NCI-H2196 treated with DMSO at 0.1 percent for 48 hours (cell line): ENCODE results near the gene ADGRF5.

Experiments used
- DNase-seq: peaks from one replicate; lab custom pipeline; 2025; ENCODE audit not compliant: unreplicated experiment; lab: John Stamatoyannopoulos, UW

Gene ADGRF5

GRCh38 chr6:46932526-46933319 lies 11.0 kb upstream of the ADGRF5 start:
- DNase-seq, result no peak

DNA sequence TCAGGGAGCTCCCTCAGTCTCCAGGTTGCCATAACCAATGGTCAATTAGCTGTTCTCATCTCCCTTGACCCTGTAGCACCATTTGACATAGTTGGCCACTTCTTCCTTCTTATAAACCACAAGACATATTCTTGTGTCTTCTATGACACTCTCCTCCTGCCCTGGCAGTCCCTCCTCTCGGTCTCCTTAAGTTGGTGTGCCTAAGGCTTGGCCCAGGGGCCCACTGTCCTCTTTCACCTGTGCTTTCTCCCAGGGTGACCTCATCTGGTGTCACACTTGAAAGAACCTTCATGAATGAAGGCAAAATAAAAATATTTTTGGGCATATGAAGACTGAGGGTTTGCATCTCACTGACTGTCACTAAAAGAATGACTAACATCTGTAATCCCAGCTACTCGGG lies 9.7 kb upstream of the ADGRF5 start:
- no peak for DNase-seq

DNA sequence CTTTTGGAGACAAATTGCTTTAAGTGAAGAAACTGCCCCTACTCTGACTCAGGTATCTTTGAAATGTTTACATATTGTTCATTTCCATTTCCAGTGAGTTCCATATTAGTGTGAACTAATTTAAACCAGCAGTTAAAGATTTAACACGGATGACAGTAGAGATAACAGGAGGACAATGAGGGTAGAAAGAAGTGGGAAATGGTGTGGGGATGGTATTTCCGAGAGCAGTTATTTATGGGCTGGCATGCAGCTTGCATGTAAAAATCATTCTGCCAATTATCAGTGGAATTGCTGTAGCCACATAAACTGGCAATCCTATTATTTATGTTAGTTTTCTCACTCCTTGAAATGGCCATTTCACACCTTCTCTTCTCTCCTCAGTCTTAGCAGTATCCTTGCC lies 8.6 kb upstream of the ADGRF5 start:
- no peak for DNase-seq

GRCh38 chr6:46927066-46927465 lies 5.3 kb upstream of the ADGRF5 start:
- DNase-seq, result no peak

DNA sequence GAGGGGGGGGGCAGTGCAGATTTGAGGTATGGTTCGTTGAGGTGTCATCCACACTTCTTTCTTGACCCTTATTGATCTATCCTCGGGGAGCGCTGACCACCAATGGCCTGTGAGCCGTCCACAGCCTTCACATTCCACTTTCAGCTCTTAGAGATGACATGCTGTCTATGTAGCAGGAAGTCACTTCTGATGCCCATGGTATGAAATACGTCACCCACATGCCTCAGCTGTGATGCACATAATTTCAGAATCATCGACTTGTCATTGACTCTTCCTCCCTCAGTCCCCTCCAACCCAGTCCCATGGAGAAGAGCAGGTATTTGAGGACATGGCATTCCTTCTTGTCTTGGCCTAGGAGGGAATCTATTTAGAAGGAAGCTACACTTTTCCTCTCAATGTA lies 4.7 kb upstream of the ADGRF5 start:
- DNase-seq, result no peak

DNA sequence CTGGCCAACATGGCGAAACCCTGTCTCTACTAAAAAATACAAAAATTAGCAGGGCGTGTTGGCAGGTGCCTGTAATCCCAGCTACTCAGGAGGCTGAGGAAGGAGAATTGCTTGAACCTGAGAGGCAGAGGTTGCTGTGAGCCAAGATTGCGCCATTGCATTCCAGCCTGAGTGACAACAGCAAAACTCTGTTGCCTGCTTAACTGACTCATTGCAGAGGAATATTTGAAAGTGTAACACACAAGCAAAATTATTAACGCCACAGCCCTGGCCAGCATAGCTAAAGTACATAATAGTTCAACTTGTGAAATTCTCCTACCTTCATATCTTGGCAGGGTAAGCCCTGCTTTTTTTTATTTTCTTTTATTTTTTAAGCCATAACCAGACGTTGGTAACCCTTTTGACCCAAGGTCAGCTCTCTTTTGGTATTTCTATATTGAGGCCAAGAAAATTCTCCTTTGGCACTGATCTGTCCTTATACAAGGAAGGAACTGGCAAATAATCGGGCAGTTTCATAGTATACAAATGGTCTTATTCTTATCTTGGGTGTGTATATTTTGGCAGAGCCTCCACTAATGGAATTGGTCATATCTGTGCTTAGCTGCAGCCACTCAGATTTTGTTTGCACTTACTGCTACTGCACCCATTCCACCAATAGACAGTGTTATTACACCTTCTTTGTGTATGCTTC lies 4.0 kb upstream of the ADGRF5 start:
- DNase-seq, result no peak

- no peak for DNase-seq
Observed at GRCh38 chr6:46923476-46923875, 1.7 kb upstream of the ADGRF5 start.

DNA sequence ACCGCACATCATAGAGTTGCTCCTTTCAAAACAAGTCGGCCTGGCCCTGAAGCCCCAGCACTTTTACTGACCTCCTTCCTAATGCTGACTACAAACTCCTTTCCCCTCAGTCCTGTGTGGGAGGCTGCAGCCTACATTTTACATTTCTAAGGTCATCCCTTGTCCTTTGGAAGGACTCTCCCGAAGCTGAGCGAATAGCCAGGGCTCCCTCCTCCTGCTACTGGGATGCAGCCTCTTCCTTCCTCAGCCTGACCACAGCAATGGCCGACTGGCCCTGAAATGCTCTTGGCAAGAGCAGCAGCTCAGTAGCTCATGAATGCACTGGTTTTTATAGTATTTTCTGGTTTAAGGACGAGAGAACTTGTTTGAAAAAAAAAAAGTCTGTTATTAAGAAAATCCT lies 679 bp downstream of the ADGRF5 start:
- no peak for DNase-seq

DNA sequence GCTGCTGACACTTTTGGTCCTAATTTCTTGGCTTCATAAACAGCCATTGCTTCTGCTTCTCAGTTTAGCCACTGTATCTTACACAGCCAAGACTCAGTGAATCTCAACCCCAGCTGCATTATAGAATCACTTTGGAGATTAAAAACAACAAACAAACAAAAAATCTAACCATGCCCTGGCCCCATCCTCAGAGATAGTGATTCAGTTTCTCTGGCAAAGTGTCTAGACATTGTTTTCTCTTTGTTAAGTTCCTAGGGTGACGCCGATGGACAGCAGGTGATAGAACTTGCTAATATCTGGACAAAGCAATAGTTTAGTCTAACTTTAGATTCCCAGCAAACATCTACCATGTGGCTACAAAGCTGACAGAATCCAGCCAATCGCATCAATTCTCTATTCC lies 2.9 kb downstream of the ADGRF5 start:
- DNase-seq, result no peak

DNA sequence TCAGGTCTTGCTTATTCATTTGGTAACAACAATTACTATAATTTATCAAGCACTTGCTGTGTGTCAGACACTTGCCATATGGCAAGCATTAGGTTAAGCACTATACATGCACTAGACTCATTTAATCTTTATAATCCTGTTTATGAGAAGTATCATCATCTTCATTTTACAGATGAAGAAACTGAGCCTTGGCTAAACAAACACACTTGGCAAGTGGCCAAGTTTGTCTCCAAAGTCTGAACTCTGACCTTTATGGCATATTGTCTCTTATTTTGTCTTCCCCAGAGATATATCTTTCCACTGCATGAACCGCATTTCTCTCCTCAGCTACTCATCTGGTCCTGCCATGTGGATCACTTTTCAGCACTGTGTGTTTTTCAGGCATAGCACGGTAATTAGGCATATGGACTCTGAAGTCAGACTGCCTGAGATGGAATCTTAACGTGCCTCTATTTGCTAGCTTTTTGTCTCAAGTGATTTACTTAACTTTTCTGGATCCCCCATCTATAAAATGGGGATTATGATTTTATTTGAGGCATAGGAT lies 4.7 kb downstream of the ADGRF5 start:
- no peak for DNase-seq

- no peak for DNase-seq
Observed at GRCh38 chr6:46915866-46916265, 5.9 kb downstream of the ADGRF5 start.

GRCh38 chr6:46915380-46915779 lies 6.4 kb downstream of the ADGRF5 start:
- no peak for DNase-seq

DNA sequence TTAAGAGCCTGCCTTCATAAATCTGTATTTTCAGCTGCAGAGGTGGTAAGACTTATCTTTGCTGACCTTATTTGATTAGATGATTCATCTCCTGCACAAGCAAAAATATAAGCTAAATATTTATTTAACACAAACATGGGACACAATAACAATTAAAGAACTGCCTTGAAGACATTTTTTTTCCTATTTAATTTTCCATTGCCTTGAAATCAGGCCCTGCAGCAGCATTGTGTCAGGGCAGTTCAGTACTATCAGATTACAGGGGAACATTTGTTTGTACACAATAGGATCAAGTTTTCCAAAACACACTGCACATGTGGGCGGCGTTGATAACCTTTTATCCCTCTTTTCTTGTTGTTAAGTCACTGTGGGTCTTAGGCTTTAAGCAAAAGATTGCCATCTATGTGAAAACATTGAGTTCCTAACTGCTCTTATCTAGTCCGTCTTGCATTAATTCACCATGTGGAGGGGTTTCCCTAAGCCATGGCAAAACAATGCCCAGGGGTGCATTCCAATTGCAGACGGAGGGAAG lies 7.4 kb downstream of the ADGRF5 start:
- no peak for DNase-seq

GRCh38 chr6:46909371-46909770 lies 12.4 kb downstream of the ADGRF5 start:
- DNase-seq, result no peak

DNA sequence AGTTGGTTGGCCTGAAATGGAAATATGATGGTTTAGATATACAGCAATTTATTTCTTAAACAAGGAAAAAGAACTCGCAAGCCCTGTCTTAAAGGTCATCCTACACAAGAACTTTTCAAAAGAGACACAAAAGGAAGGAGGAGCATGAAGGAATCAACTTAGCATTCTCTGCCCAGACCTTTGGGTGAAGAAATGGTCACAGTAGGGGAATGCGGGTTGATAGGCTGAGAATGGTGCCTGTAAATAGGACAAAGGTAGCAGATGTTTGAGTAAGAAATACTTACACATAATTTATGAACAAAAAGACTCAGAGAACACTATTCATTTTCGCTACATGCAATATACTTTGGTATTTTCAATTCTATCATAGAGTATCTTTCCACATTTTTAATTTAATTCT lies 15.0 kb downstream of the ADGRF5 start:
- no peak for DNase-seq

- no peak for DNase-seq
Observed at GRCh38 chr6:46904117-46904516, 17.6 kb downstream of the ADGRF5 start.

- DNase-seq, result no peak
Observed at GRCh38 chr6:46903175-46903574, 18.6 kb downstream of the ADGRF5 start.

- DNase-seq, result no peak
Observed at GRCh38 chr6:46901882-46902314, 19.8 kb downstream of the ADGRF5 start.

- DNase-seq, result no peak
Observed at GRCh38 chr6:46900266-46900665, 21.5 kb downstream of the ADGRF5 start.

DNA sequence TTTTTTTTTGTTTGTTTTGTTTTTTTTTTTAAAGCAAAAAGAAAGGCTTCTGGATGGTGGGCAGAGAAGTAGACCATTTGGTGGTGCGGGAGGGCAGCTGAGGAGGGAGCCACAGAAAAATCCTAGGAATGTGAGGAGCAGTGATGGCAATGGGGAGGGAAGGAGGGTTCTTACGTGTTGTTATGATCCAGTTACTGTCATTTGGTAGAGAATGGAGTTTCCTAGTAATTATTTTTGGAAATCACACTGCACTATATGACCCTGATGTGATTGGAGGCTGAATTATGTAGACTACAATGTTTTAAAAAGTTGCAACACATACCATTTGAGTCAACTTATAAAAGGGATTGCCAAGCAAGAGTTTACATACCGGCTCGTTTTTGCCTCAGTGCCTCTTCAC lies 22.1 kb downstream of the ADGRF5 start:
- DNase-seq, result no peak

GRCh38 chr6:46898006-46898405 lies 23.7 kb downstream of the ADGRF5 start:
- no peak for DNase-seq

DNA sequence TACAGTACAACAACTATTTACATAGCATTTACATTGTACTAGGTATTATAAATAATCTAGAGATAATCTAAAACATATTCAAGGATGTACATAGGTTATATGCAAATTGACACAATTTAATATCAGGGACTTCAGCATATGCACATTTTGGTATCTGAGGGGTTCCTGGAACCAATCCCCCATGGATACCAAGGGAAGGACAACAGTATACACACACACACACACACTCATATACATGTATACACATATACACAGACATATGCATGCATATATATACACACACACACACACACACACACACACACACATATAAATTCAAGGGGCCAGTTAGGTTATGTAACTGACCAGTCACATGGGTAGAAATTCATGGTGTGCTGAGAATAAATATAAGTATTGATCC lies 24.9 kb downstream of the ADGRF5 start:
- no peak for DNase-seq
